A673 (cell line): ENCODE data around the gene ZNF507.

Source experiments
- CTCF ChIP-seq: fragments of 300-800, 200-600 bp; sonication (generic); conservative IDR thresholded peaks from 2 replicates; pipeline ENCODE4 v1.5.1; 2017; ENCODE audit warnings: low read depth, mild to moderate bottlenecking, antibody characterized with exemption, low read length, moderate library complexity, mixed read lengths
- EZH2 ChIP-seq: fragments of 200-600 bp; sonication (generic); IDR thresholded peaks from 2 replicates; pipeline ENCODE4 v1.6.1; 2017; ENCODE audit warnings: borderline replicate concordance, low read depth, mild to moderate bottlenecking, mixed read lengths, antibody characterized with exemption, low read length; ENCODE audit not compliant: poor library complexity, severe bottlenecking

GRCh38 chr19:32363175-32363574 is 17.8 kb downstream of the ZNF507 start:
- TF ChIP-seq CTCF = no peak
- TF ChIP-seq EZH2 = no peak
